GM23338 (cell line): Measurements from ENCODE around the gene PTK6. TPM values are rescaled to one million over a fixed set of nuclear protein-coding genes. Genes with fewer than 3 reads are reported as not detected.

Experiments
- ATAC-seq: fragments of 200-7000 bp; cut with Tn5 transposase; 3 replicates; pipeline ENCODE4 v1.9.1; 2020
- DNase-seq: peaks from one replicate; pipeline ENCODE4 v3.0.0-alpha.2; 2015; ENCODE audit warnings: low spot score
- H2AFZ ChIP-seq: fragments of 200-600 bp; sonication (generic); 2 replicates; pipeline ENCODE4 v1.8.0; 2016; ENCODE audit warnings: antibody characterized with exemption, mild to moderate bottlenecking, moderate library complexity
- H3F3A ChIP-seq: fragments of 200-600 bp; sonication (generic); replicated peaks from 2 replicates; pipeline ENCODE4 v1.8.0; 2017; ENCODE audit warnings: antibody characterized with exemption, mixed run types, low read depth
- H3K27ac ChIP-seq: fragments of 200-600 bp; sonication (generic); 2 replicates; pipeline ENCODE4 v1.6.1; 2016; ENCODE audit warnings: low read depth
- H3K27me3 ChIP-seq: fragments of 200-600 bp; sonication (generic); 2 replicates; pipeline ENCODE4 v1.8.0; 2016; ENCODE audit warnings: mild to moderate bottlenecking, mixed run types, moderate library complexity; ENCODE audit not compliant: insufficient read depth
- H3K36me3 ChIP-seq: fragments of 200-600 bp; sonication (generic); 2 replicates; pipeline ENCODE4 v1.8.0; 2016; ENCODE audit warnings: mild to moderate bottlenecking; ENCODE audit not compliant: insufficient read depth
- H3K4me1 ChIP-seq: fragments of 200-600 bp; sonication (generic); 2 replicates; pipeline ENCODE4 v1.8.0; 2016; ENCODE audit warnings: mild to moderate bottlenecking, moderate library complexity; ENCODE audit not compliant: insufficient read depth
- H3K4me2 ChIP-seq: fragments of 200-600 bp; sonication (generic); 2 replicates; pipeline ENCODE4 v1.7.1; 2017; ENCODE audit warnings: mixed run types
- H3K4me3 ChIP-seq: fragments of 200-600 bp; sonication (generic); 2 replicates; pipeline ENCODE4 v1.6.1; 2016; ENCODE audit warnings: mixed run types
- H3K79me2 ChIP-seq: fragments of 200-600 bp; sonication (generic); replicated peaks from 2 replicates; pipeline ENCODE4 v1.8.0; 2017; ENCODE audit warnings: mild to moderate bottlenecking; ENCODE audit not compliant: insufficient read depth
- H3K9me2 ChIP-seq: fragments of 200-600 bp; sonication (generic); 2 replicates; pipeline ENCODE4 v1.8.0; 2017; ENCODE audit not compliant: insufficient read depth
- H4K20me1 ChIP-seq: fragments of 200-600 bp; sonication (generic); replicated peaks from 2 replicates; pipeline ENCODE4 v1.8.0; 2017; ENCODE audit warnings: mild to moderate bottlenecking; ENCODE audit not compliant: insufficient read depth
- H3K27ac Mint-ChIP-seq: 2 replicates; pipeline ENCODE4 v1.8.0; 2020; ENCODE audit warnings: inconsistent platforms, mild to moderate bottlenecking, moderate library complexity, mixed read lengths
- H3K27me3 Mint-ChIP-seq: 3 replicates; pipeline ENCODE4 v1.8.0; 2022; ENCODE audit warnings: low read depth, mild to moderate bottlenecking, moderate library complexity, mixed read lengths, inconsistent platforms; ENCODE audit not compliant: insufficient read depth, poor library complexity
- H3K36me3 Mint-ChIP-seq: 3 replicates; pipeline ENCODE4 v1.8.0; 2021; ENCODE audit warnings: low read depth, mild to moderate bottlenecking, inconsistent platforms, moderate library complexity, mixed read lengths
- H3K4me1 Mint-ChIP-seq: 3 replicates; pipeline ENCODE4 v1.8.0; 2020; ENCODE audit warnings: mild to moderate bottlenecking, inconsistent platforms, mixed read lengths
- H3K4me3 Mint-ChIP-seq: 3 replicates; pipeline ENCODE4 v1.8.0; 2021; ENCODE audit warnings: moderate library complexity, mild to moderate bottlenecking, inconsistent platforms, mixed read lengths
- H3K9me3 Mint-ChIP-seq: 3 replicates; pipeline ENCODE4 v1.8.0; 2020; ENCODE audit warnings: moderate library complexity, mild to moderate bottlenecking, inconsistent platforms, mixed read lengths
- CREB1 ChIP-seq: fragments of 250-450 bp; sonication (Bioruptor Pico); IDR thresholded peaks from 2 replicates; pipeline ENCODE4 v1.5.0; 2020; ENCODE audit warnings: low read depth, mild to moderate bottlenecking, moderate library complexity
- CTCF ChIP-seq, 2 experiments: fragments of 200-600 bp in 1 of 2; sonication (generic) in 1 of 2; conservative IDR thresholded peaks; 2 replicates each; pipeline versions ENCODE4 v1.5.1 to v1.6.1; 2016 to 2017; ENCODE audit warnings: antibody characterized with exemption in 2 of 2, low read depth in 2 of 2, mild to moderate bottlenecking in 2 of 2, moderate library complexity in 1 of 2
- ETS1 ChIP-seq: IDR thresholded peaks from 2 replicates; pipeline ENCODE4 v1.6.1; 2016; ENCODE audit warnings: antibody characterized with exemption
- EZH2 ChIP-seq: fragments of 200-600 bp; sonication (generic); IDR thresholded peaks from one replicate; pipeline ENCODE4 v1.8.0; 2017; ENCODE audit warnings: antibody characterized with exemption, mild to moderate bottlenecking, low read depth; ENCODE audit not compliant: unreplicated experiment
- EZH2phosphoT487 ChIP-seq: fragments of 200-600 bp; sonication (generic); IDR thresholded peaks from one replicate; pipeline ENCODE4 v1.8.1; 2018; ENCODE audit warnings: antibody characterized with exemption; ENCODE audit not compliant: unreplicated experiment
- JUNB ChIP-seq: IDR thresholded peaks from one replicate; pipeline ENCODE4 v1.6.1; 2016; ENCODE audit warnings: antibody characterized with exemption; ENCODE audit not compliant: unreplicated experiment
- NANOG ChIP-seq: IDR thresholded peaks from 2 replicates; pipeline ENCODE4 v1.6.1; 2016; ENCODE audit warnings: antibody characterized with exemption, borderline replicate concordance
- POLR2AphosphoS5 ChIP-seq: IDR thresholded peaks from 2 replicates; pipeline ENCODE4 v1.6.1; 2016; ENCODE audit warnings: antibody characterized with exemption, low read depth
- REST ChIP-seq: IDR thresholded peaks from one replicate; pipeline ENCODE4 v1.6.1; 2018; ENCODE audit warnings: antibody characterized with exemption; ENCODE audit not compliant: unreplicated experiment
- STAT1 ChIP-seq: IDR thresholded peaks from one replicate; pipeline ENCODE4 v1.6.1; 2016; ENCODE audit warnings: antibody characterized with exemption; ENCODE audit not compliant: unreplicated experiment
- ZNF114 ChIP-seq: fragments of 250-450 bp; sonication (Bioruptor Pico); IDR thresholded peaks from 2 replicates; pipeline ENCODE4 v1.5.0; 2020; ENCODE audit warnings: mild to moderate bottlenecking, moderate library complexity
- ZNF331 ChIP-seq: fragments of 250-450 bp; sonication (Bioruptor Pico); IDR thresholded peaks from 2 replicates; pipeline ENCODE4 v1.5.0; 2020; ENCODE audit warnings: low read depth, mild to moderate bottlenecking, moderate library complexity
- ZNF462 ChIP-seq: fragments of 250-450 bp; sonication (Bioruptor Pico); IDR thresholded peaks from 2 replicates; pipeline ENCODE4 v1.5.0; 2020; ENCODE audit warnings: mild to moderate bottlenecking, moderate library complexity
- polyA plus RNA-seq: library from polyadenylated mRNA; unstranded; fragments of >200 nt; fragmentation: Nextera tagmentation; extraction: Ambion mirVana; gene quantifications from 2 replicates; pipeline ENCODE4 v1.2.1, GENCODE V29; 2016
- total RNA-seq: library from RNA; depleted of rRNA; stranded (reverse); fragments of >200 nt; shearing (Covaris generic); gene quantifications from 2 replicates; pipeline ENCODE4 v1.2.3, GENCODE V29; 2014

Gene PTK6
- total and polyA plus RNA-seq, 2 experiments from 2014 or later = 0.28 TPM; not detected in 1

- Histone ChIP-seq H3K79me2 (no peaks in the 10 kb centered on the region), H2AFZ (no peak overlapping the region), H3K4me2 (no peak overlapping the region), H3F3A (no peaks in the 10 kb centered on the region), H3K9me2 (0 out of 2 replicates have a peak, but pooled peaks cover 5% of the 10 kb centered on the region), H4K20me1 (no peaks in the 10 kb centered on the region), H3K27me3 (peaks cover 27% of the 10 kb centered on the region), H3K4me3 (no peak overlapping the region), H3K4me1 (no peaks in the 10 kb centered on the region; the same call in 1 of the 2 replicates), H3K27ac (no peak overlapping the region), H3K36me3 (no peaks in the 10 kb centered on the region)
- Mint-ChIP-seq H3K27me3 (peaks cover 29% of the 10 kb centered on the region), H3K4me1 (peaks cover 3% of the 10 kb centered on the region; the same call in 2 of the 3 replicates), H3K27ac (no peak overlapping the region), H3K9me3 (peaks cover 6% of the 10 kb centered on the region; the same call in 2 of the 3 replicates), H3K36me3 (peaks cover 19% of the 10 kb centered on the region), H3K4me3 (no peak overlapping the region)
- ATAC-seq = no peak
- no peak for TF ChIP-seq ZNF114 (CRISPR knock-in tag)
- no peak for TF ChIP-seq EZH2phosphoT487
- TF ChIP-seq STAT1 = no peak
- no peak for TF ChIP-seq JUNB
- TF ChIP-seq POLR2AphosphoS5 = no peak
- no peak for TF ChIP-seq NANOG
- TF ChIP-seq ZNF331 (CRISPR knock-in tag) = no peak
- no peak for TF ChIP-seq ETS1
- no peak for TF ChIP-seq REST
- TF ChIP-seq ZNF462 (CRISPR knock-in tag) = no peak
- TF ChIP-seq EZH2 = no peak
- no peak for TF ChIP-seq CREB1 (CRISPR knock-in tag)
- no peak for TF ChIP-seq CTCF (conservative IDR thresholded peaks at IDR 0.05; ENCODE audit: low read depth in 2 of 2)
- DNase-seq = no peak
Measured at GRCh38 chr20:63490416-63490815, 46.8 kb downstream of the PTK6 start.
